ENCODE results near the gene SHISAL1.

- no peak for TF ChIP-seq CTCF (IDR thresholded peaks at IDR 0.05)
- TF ChIP-seq POLR2A (IDR thresholded peaks at IDR 0.05; ENCODE audit: low read depth): no peak
- no peak for TF ChIP-seq EP300 (IDR thresholded peaks at IDR 0.05)
These were observed 25.0 kb downstream of the SHISAL1 start for GRCh38 chr22:44287741-44288140.
